HG02884 (cell line): Measurements from ENCODE around the gene ATXN7L3.
"Not testable (repeated sequence)": the region's sequence is repeated elsewhere in the genome, so short reads cannot be mapped to it uniquely, and the experiment has no call there.

Source experiments
- ATAC-seq: cut with Tn5 transposase; IDR thresholded peaks from one replicate; pipeline ENCODE4 v1.9.1; 2021; ENCODE audit warnings: mild to moderate bottlenecking, moderate library complexity; ENCODE audit not compliant: unreplicated experiment

ATXN7L3 gene

DNA sequence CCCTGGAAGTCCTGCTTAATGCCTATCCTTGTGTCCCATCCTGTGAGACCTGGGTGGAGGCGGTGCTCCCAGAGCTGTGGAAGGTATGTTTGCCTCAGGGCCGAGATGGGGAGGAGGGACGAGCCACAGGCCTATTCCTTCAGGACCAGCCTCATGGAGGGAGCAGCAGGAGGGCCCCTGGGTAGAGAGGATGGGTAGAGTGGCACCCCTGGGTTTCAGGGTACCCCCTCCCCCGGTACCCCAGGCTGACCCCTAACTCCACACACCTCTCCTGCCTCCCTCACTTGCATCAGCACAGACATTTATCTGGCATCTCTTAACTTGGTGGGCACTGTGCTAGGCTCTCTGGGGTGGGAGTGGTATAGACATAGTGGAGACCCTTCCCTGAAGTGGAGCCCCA lies 22.0 kb downstream of the ATXN7L3 start:
- ATAC-seq: no peak

GRCh38 chr17:44176671-44177501 lies 22.8 kb downstream of the ATXN7L3 start:
- ATAC-seq: no peak

- no peak for ATAC-seq
Observed at GRCh38 chr17:44176257-44176656, 23.4 kb downstream of the ATXN7L3 start.

DNA sequence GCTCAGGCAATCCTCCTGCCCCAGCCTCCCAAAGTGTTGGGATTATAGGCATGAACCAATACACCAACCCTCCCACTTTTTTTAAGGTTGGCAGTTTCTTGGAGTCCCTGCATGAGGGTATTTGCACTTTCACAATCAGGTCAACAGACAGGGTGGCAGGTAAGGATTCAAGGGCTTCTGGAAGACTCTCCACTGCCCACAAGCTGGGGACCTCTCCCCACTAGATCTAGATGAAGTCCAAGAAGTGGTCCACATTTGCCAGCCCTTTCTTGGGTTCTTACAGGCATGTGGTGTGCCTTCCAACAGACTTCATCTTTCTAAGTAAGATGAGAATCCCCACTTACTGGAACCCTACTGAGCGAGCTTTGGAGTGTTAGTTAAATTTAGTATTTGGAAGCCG lies 25.3 kb downstream of the ATXN7L3 start:
- no peak for ATAC-seq

DNA sequence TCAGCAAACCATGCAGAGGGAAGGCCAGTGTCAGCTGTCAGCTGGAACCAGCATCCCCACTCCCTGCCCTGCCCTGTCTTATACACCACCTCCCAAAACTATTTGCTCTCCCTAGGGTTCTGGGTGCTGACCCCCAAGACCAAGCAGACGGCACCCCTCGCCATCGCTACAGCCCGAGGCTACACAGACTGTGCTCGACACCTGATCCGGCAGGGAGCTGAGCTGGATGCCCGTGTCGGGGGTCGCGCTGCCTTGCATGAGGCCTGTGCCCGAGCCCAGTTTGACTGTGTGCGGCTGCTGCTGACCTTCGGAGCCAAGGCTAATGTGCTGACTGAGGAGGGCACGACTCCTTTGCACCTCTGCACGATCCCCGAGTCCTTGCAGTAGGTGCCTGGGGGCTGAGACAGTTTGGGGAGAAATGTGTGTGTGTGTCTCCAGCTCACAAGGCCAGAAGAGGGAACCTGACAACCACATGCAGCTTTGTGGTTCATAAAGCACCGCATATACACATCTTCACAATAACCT lies 27.7 kb downstream of the ATXN7L3 start:
- ATAC-seq: no peak

- ATAC-seq: no peak
Observed at GRCh38 chr17:44170499-44171201, 29.0 kb downstream of the ATXN7L3 start, which contains the start of gene ASB16. Gene ASB16 (plus strand): TSS chr17:44170704. CDS start chr17:44170790, 86 bp downstream.

- no peak for ATAC-seq
Observed at GRCh38 chr17:44170135-44170498, 29.6 kb downstream of the ATXN7L3 start.

GRCh38 chr17:44167181-44167861 lies 32.4 kb downstream of the ATXN7L3 start:
- ATAC-seq: no peak

- ATAC-seq: no peak
Observed at GRCh38 chr17:44164476-44164875, 35.2 kb downstream of the ATXN7L3 start.

- no peak for ATAC-seq
Observed at GRCh38 chr17:44159519-44160210, 40.0 kb downstream of the ATXN7L3 start.

DNA sequence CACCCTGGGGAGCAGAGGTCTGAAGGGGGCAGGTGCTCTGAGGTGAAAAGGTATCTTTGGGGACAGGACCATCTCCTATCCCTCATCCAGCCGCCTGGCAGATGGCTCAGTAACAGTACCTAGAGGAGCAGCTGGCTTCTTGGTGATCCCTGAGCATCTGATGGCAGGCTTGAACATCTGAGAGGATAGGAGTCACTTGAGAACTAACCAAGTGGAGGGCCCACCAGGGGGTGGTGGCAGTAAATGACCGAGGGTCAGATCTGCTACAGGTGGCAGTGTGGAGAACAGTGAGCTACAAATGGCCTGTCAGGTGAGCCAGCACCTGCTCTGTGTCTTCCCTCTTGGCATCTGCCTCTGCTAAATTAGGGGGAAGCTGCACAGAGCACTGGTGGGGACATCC lies 44.2 kb downstream of the ATXN7L3 start:
- no peak for ATAC-seq

DNA sequence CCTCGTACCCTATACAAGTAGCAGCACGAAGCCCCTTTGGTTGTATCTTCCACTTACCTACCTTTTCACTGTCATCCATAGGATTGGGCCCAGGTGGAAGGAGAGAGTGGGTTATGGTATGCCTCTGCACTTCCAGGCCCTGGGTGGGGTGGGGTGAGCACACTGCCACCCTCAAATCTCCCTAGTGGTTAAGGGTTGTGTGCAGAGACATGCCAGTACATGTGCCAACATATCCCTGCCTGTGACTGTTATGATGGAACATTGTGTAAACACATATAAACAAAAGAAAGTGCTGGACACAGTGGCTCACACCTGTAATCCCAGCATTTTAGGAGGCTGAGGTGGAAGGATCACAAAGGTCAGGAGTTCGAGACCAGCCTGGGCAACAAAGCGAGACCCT lies 46.8 kb downstream of the ATXN7L3 start:
- ATAC-seq: no peak

- no peak for ATAC-seq
Observed at GRCh38 chr17:44149750-44150329, 49.8 kb downstream of the ATXN7L3 start.

GRCh38 chr17:44149066-44149465 lies 50.6 kb downstream of the ATXN7L3 start:
- not testable (repeated sequence) for ATAC-seq

DNA sequence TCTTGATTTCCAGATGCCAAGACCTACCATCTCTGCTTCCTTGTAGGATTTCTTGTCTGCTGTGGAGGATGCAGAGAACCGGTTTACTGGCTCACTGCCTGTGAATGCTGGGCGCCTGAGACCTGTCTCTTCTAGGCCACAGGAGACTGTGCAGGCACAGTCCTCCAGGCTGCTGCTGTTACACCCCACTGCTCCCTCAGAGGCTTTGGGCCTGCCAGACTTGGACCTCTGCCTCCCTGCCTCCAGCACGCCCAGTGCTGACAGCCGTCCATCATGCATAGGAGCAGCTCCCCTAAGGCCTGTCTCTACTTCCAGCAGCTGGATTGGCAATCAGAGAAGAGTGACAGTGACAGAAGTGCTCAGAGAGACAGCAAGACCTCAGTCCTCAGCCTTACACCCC lies 51.9 kb downstream of the ATXN7L3 start:
- ATAC-seq: no peak

DNA sequence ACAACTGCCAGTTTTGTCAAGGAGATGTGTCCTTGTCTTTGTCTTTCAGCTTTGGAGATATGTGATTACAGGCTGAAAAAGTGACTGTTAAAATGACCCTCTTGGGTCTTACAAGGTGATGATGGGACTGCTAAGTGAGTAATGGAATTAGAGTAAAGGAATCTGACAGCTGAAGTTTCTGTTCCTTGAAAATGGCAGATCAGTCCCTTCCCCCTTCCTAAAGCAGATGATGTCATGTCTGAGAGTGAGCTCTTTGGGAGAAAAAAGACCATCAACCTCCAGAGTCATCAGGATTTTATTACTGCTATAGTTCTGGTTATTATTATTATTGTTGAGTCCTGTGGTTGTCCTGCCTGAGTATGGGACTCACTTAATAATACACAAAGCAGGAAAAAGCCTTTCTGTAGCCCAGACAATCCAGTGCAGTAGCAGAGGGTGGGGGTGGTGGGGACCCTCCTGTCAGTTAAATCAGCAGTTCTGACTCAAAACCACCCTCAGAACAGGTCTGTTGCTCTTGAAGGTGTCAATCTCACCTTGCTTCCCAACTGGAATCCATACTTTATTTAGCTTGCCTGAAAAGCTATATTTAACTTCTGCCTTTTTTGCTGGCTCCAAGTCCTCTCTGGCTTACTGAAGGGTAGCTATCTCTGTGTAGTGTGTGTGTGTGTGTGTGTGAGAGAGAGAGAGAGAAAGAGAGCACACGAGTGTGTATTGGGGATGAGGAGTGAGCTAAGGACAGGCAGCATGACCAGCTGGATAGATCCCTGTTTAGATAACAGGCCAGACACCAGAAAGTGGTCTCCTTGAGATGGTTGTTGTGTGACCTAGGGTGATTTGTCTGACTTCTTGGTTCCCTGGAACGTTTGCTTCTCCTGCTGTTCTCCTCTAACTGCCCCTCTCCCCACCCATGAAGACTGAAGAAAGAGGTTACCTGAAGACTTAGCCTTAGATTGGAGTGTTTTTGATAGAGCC lies 53.0 kb downstream of the ATXN7L3 start:
- ATAC-seq: no peak

GRCh38 chr17:44144966-44145739 lies 54.5 kb downstream of the ATXN7L3 start:
- no peak for ATAC-seq

- not testable (repeated sequence) for ATAC-seq
Observed at GRCh38 chr17:44143921-44144320, 55.8 kb downstream of the ATXN7L3 start.
